ENCODE data around the gene PMEPA1. TPM values are rescaled to one million over a fixed set of nuclear protein-coding genes. Genes with fewer than 3 reads are reported as not detected.

PMEPA1 gene
- total and polyA plus RNA-seq, 10 of the 15 experiments (the other 5 are each of a cell fraction or from before 2014, with no cell fraction given) = 0.02 to 0.10 (median 0.04) TPM; not detected in 3

- FAIRE-seq (no peak), ATAC-seq (no peak), DNase-seq (ENCODE audit: low read depth, low spot score) (no peak)
- RAD21 ChIA-PET (ENCODE audit: unreplicated experiment) = no interaction called here
- intact Hi-C loops (cut with micrococcal nuclease; ENCODE audit: unreplicated experiment) (no loop called here), in situ Hi-C loops (cut with MboI) (no loop called here)
- no peaks in the 10 kb centered on the region for H3K36me3 ChIP-seq (ENCODE audit: control insufficient read depth in 2 of 2, insufficient read depth in 2 of 2, low read length in 1 of 2)
- 25% methylated on average over 10 of the region's 10 CpGs for WGBS (ENCODE audit: insufficient coverage, insufficient replicate concordance, low lambda C conversion rate, missing lambda C conversion rate)
- H3K4me3 ChIP-seq = no peak overlapping the region
- no TSS peak for BruUV-seq (replicated peaks)
- POLR2A ChIA-PET = no interaction called here
- H3K79me2 ChIP-seq (ENCODE audit: control insufficient read depth, insufficient read depth, low read length) = no peaks in the 10 kb centered on the region
- SMC1A ChIA-PET (ENCODE audit: uncharacterized antibody, unreplicated experiment) = no interaction called here
- H3K27ac ChIP-seq (ENCODE audit: control insufficient read depth, insufficient read depth) = no peak overlapping the region
- peaks cover 0 to 7% of the 10 kb centered on the region in 2 experiments; a peak in 1 of 4 replicates for H3K27me3 ChIP-seq (replicated peaks in 1 of 2; ENCODE audit: control insufficient read depth in 2 of 2, insufficient read depth in 2 of 2, low read length in 1 of 2)
- H3K4me1 ChIP-seq (ENCODE audit: control insufficient read depth, insufficient read depth, low read length) = no peaks in the 10 kb centered on the region; the same call in 1 of the 2 replicates
- H2AFZ ChIP-seq (ENCODE audit: control insufficient read depth, low read depth, low read length) = no peak overlapping the region
- no peak overlapping the region for H3K4me2 ChIP-seq (ENCODE audit: control insufficient read depth, insufficient read depth)
- H3K9me3 ChIP-seq (replicated peaks; ENCODE audit: control insufficient read depth, insufficient read depth, low read length) = no peaks in the 10 kb centered on the region
- H4K20me1 ChIP-seq (ENCODE audit: control insufficient read depth, insufficient read depth) = no peaks in the 10 kb centered on the region
- CTCF ChIA-PET = interaction anchor here (1.1 kb wide), 1 partner anchor 11 kb away, joined by 3 read pairs; no protein-coding TSS in a partner anchor
- no peak overlapping the region for H3K9ac ChIP-seq (ENCODE audit: control insufficient read depth, insufficient read depth, low read length)
- no peak for TF ChIP-seq SIX5 (IDR thresholded peaks at IDR 0.05; ENCODE audit: low read depth, low read length, severe bottlenecking)
- no peak for TF ChIP-seq MAX (IDR thresholded peaks at IDR 0.05; ENCODE audit: low read depth, low read length)
- no peak for TF ChIP-seq HCFC1 (IDR thresholded peaks at IDR 0.05; ENCODE audit: low read length)
- no peak for TF ChIP-seq RUNX3 (IDR thresholded peaks at IDR 0.05; ENCODE audit: low read length)
- TF ChIP-seq DPF2 (IDR thresholded peaks at IDR 0.05) = no peak
- TF ChIP-seq MXI1 (IDR thresholded peaks at IDR 0.05; ENCODE audit: low read depth, low read length) = no peak
- TF ChIP-seq ATF7 (IDR thresholded peaks at IDR 0.05; ENCODE audit: low read depth) = no peak
- TF ChIP-seq MLLT1 (IDR thresholded peaks at IDR 0.05) = no peak
- TF ChIP-seq NFXL1 (IDR thresholded peaks at IDR 0.05; ENCODE audit: borderline replicate concordance) = no peak
- no peak for TF ChIP-seq HSF1 (IDR thresholded peaks at IDR 0.05; ENCODE audit: low read depth, low read length)
- no peak for TF ChIP-seq ZNF592 (IDR thresholded peaks at IDR 0.05)
- TF ChIP-seq JUNB (IDR thresholded peaks at IDR 0.05) = no peak
- TF ChIP-seq KLF5 (IDR thresholded peaks at IDR 0.05; ENCODE audit: partially characterized antibody) = no peak
Measured at GRCh38 chr20:57692393-57692792, 17.4 kb downstream of the PMEPA1 start.
